Activated gamma-delta T cell treated with anti-CD3 and anti-CD28 coated beads, Interleukin-2, amount 50 U/mL, for 16 hours (primary cell): ENCODE measurements around the gene HPSE2.
"Not testable (repeated sequence)": the region's sequence is repeated elsewhere in the genome, so short reads cannot be mapped to it uniquely, and the experiment has no call there.

ENCODE experiments used
- DNase-seq: peaks from one replicate; pipeline ENCODE4 v3.0.0-alpha.2; 2020; ENCODE audit warnings: low read depth

The HPSE2 gene

DNA sequence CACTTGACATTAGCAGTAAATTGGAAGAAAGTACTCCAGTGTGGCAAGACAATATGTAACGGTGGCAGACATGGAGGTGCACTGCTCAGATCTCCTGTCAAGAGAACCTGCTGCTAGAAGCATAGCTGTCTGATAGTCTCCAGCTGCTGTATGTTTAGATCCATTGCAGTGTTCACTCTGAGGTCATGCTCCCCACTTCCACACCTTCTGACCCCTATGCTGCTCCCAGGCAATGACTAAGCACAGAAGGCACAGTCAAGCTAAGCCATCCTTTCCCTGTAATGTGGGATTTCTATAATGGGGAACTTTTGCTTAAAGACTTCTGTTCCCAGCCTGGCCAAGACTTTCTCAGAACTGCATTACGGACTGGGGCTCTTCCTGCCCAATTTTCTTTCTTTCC lies 315.8 kb downstream of the HPSE2 start:
- no peak for DNase-seq

DNA sequence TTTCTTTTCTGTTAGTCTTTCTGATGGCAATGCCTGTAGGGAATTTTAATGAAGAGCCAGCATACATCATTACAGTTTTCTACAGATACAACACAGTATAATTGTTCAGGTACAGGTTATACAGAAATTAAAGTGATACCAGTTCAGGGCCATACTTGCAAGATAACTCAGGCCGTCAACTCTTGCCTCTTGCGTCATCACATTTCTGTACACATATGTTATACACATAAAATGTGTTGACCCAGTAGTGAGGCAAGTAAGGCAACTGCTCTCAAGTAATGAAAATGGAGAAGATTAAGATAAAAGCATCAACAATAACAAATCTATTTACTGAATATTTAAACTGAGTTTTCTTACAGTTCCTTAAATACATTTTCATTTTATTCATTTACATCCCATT lies 317.8 kb downstream of the HPSE2 start:
- DNase-seq = no peak

DNA sequence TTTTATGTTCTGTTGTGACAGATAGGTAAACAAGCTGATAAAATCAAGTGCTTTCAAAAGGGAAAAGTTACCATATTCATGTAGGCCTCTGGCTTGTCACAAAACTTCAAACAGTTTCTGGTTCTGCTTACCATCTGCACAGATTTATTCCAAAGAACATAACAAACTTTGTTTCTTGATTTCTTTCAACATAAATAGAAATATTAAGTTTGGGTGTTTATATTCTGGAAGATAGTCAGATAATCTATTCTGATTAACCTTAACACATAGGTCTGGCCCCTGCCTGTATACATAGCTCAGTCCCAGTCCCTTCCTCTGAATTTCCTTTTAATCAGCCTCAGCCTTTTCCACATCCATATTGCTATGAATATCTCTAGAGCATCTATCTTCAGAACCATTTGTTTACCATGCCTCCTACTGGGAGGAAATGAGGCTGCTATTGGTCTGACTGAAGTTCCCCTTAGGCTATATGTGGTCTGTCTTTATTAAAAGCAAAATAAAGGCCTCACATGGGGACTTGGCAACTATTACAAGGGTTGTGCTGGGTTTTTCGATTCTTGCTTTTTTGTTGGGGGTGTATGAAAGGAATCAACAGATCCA lies 319.0 kb downstream of the HPSE2 start:
- DNase-seq = no peak

GRCh38 chr10:98915911-98916310 lies 319.7 kb downstream of the HPSE2 start:
- DNase-seq = no peak

DNA sequence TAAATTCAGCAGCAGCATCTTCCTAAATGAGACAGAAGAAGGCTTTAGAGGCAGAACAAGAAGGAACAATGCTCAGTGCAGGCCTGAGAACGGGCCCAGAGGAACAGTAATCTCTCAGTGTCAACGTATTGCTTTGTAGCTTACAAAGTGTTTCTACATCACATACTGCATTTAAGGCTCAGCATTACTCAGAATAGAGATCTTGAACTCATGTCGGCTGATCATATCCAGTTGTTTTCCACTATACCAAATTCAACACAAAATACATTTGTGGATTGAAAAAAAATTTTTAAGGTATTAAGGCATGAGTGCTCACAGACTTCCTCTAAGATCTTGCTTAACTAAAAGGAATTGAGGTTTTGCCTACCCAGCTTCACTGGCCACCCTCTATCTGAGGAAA lies 325.1 kb downstream of the HPSE2 start:
- DNase-seq = no peak

GRCh38 chr10:98910048-98910447 lies 325.6 kb downstream of the HPSE2 start:
- DNase-seq = no peak

DNA sequence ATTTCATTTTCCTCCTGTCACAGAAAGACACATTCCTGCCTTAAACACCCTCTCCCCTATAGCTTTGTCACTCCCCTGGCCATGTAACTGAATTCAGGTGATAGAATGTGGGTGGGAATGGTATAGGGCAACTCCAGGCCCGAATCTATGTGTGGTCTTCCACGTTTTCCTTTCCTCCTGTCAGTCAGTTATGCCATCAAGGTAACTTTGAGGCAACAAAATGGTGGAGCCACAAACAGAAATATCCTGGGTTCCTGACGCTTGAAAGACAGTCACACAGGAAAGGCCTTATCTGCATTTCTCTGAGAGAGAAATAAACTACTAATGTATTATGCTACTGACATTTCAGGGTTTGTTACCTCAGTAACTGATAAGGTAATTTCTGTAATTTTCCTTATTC lies 326.8 kb downstream of the HPSE2 start:
- no peak for DNase-seq

GRCh38 chr10:98908247-98908646 lies 327.4 kb downstream of the HPSE2 start:
- not testable (repeated sequence) for DNase-seq

DNA sequence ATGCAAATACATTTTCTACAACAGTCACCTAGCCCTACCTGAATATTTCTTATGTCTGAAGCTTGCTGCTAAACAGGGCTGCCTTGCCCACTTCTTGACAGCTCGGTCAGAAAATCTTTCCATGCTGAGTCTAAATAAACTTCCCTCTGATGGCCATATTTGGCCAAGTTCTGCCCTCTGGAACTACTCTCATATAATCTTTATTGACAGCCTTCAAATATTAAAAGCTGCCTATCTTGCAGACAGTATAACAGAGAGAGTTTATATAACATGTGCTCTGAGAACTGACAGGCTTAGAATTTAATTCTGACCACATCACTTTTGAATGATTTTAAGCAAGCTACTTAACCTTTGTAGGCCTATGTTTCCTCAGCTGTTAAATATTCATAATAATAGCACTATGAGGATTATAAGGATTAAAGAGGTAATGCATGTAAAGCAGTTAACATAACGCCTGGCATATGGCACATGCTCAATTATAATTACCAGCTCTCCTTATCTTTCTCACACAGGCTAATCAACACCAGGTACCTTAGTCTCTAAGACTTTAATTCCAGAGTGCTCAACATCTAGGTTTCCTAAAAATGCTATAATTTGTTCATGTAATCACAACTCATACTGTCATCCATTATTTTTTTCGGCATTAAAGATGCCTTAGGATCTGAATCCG lies 334.1 kb downstream of the HPSE2 start:
- DNase-seq = no peak

GRCh38 chr10:98899018-98899417 lies 336.6 kb downstream of the HPSE2 start:
- DNase-seq = no peak

GRCh38 chr10:98892523-98892922 lies 343.1 kb downstream of the HPSE2 start:
- DNase-seq = no peak

DNA sequence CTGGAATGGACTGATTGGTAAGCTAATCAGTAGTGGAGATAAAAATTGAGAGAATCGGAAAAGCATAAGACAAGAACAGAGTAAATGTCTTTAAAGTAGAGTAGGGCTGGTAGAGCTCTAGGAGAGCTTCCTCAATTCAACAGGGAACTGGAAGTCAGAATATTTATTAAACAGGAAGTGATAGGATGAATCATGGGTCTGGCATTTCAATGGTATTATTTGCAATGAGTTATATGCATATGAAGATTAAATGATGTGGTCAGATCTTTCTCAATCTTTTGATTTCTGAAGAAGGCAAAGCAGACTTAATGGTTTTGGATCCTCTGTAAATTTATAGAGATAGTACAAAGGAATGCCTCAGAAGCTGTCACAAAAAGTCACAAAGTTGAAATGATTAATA lies 349.0 kb downstream of the HPSE2 start:
- DNase-seq = no peak

DNA sequence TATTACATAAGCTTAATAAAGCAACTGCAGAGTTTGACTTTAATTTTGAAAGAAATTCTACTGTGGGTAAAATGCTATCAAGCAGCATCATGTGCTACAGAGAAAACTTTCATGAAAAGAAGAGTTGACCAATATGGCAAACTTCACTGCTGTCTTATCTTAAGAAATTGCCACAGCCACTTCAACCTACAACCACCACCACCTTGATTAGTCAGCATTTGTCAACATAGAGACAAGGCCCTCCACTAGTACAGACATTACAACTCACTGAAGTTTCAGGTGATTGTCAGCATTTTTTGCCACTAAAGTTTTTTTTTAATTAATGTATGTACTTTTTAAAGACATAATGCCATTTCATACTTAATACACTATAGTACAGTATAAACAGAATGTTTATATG lies 350.3 kb downstream of the HPSE2 start:
- no peak for DNase-seq

- no peak for DNase-seq
These were observed 353.9 kb downstream of the HPSE2 start for GRCh38 chr10:98881789-98882188.

DNA sequence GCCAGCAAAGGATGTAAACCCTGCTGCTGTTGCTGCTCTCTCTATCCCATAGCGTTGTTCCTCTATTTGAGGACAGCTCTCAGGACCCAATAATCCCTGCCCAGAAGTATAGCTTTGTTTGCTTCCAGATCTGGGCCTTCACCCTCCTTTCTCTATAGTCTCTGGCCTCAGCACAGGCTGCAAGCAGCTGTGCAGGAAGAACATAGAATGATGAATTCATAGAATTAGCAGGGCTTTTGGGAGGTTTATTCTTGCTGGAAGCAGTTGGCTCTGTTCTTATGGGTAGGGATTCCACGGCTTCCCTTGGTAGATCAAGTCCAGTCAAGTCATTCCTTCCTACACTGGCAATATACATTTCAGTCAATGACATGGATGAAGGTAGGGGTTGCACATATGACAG lies 354.7 kb downstream of the HPSE2 start:
- no peak for DNase-seq

DNA sequence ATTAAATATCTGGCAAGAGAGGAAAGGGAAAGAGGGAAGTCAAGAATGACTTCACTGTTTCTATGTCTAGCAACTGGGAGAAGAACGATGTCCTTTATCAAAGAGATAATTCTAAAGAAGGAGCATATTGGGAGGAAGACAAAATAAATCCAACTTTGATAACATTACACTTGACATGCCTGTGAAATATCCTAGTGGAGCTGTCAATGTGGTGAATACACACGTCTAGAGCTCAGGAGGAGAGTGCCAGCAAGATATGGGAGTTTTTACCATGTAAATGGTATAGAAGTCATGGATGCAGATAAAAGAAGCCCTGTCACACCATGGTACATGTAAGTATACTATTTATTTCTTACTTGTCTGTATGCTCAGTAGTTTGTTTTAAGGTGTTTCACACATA lies 356.7 kb downstream of the HPSE2 start:
- DNase-seq = no peak

DNA sequence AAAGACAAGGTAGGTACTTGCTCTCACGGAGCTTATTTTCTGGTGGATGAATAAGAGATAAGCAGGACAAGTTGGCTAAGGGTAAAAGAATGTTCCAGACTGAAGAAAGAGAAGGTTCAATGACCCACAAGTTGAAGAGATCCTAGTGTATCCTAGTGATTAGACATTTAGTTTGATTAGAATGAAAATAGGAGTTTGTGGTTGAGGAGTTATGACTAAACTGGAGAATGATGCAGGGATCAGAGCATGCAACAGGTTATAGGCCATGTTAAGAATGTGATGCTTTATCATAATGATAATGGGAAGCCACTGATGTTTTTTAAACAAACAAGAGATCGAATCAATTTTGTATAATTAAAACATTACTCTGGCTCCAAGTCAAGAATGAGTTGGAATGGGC lies 357.2 kb downstream of the HPSE2 start:
- no peak for DNase-seq

- DNase-seq = no peak
These were observed 373.7 kb downstream of the HPSE2 start for GRCh38 chr10:98861962-98862361.

GRCh38 chr10:98858525-98858924 lies 377.1 kb downstream of the HPSE2 start:
- no peak for DNase-seq

DNA sequence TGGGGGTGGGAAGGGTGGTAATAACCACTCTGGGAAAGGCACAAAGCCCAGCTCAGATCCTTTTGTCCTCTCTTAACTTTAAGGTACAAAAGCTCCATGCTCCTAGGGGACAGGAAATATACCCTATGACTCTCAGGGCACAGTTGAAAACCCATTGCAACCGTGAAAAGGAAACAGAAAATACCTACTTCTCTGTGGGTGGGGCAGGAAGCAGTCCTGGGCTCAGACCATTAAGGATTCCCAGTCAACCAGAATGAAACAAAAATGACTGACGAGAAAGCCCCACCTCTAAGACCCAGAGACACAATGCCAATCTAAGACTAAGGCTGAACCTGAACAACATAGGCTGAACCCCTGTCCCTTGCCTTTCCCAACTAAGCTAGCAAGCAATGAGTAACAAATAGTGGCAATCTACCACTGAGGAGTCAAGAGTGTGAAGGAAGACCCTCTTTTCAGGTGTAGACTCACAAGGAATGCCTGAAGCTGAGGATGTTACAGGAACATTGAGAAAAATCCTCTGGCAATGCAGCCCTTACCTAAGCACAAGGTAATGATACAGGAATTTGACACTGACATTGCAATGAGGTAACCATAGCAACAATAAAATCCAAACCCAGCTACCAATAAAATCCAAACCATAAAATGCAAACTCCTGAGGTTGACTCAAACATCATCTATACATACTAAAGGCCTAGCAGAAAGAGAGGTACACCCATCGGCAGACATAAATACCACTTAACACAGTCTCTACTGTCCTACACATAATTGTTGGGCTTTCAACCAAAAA lies 380.1 kb downstream of the HPSE2 start:
- no peak for DNase-seq

GRCh38 chr10:98852686-98853085 lies 383.0 kb downstream of the HPSE2 start:
- no peak for DNase-seq

GRCh38 chr10:98848361-98848760 lies 387.3 kb downstream of the HPSE2 start:
- DNase-seq = no peak

DNA sequence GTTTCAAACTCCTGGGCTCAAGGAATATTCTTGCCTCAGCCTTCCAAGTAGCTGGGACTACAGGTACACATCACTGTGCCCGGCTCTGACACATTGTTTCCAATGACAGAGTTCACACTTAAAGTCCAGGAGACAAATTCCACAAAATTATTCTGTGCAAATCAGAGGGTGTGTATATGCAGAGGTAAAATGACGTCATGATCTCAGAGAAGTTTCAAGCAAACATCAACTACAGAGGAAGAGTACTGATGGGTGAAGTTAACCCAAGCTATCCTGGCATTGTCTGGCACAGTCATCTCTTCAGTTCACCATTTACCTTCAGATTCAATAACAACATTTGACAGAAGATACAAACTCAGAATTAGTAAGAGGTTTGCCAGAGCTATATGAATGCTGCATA lies 388.9 kb downstream of the HPSE2 start:
- no peak for DNase-seq
